Measurements from ENCODE around the gene IL19. TPM values are rescaled to one million over a fixed set of nuclear protein-coding genes. Genes with fewer than 3 reads are reported as not detected.

Gene IL19
- total and polyA plus RNA-seq, 3 donors from 2014 or later = 0.37 TPM; not detected in 2

- no peak for DNase-seq
- TF ChIP-seq POLR2A (IDR thresholded peaks at IDR 0.05) = no peak
- TF ChIP-seq, protein P1, sequence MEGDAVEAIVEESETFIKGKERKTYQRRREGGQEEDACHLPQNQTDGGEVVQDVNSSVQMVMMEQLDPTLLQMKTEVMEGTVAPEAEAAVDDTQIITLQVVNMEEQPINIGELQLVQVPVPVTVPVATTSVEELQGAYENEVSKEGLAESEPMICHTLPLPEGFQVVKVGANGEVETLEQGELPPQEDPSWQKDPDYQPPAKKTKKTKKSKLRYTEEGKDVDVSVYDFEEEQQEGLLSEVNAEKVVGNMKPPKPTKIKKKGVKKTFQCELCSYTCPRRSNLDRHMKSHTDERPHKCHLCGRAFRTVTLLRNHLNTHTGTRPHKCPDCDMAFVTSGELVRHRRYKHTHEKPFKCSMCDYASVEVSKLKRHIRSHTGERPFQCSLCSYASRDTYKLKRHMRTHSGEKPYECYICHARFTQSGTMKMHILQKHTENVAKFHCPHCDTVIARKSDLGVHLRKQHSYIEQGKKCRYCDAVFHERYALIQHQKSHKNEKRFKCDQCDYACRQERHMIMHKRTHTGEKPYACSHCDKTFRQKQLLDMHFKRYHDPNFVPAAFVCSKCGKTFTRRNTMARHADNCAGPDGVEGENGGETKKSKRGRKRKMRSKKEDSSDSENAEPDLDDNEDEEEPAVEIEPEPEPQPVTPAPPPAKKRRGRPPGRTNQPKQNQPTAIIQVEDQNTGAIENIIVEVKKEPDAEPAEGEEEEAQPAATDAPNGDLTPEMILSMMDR (IDR thresholded peaks at IDR 0.05) = no peak
- no peaks in the 10 kb centered on the region for H3K9me3 ChIP-seq
- H3K27ac ChIP-seq = no peak overlapping the region
- WGBS, 2 donors = 89% methylated on average over 6 of the region's 6 CpGs
- H3K4me3 ChIP-seq = no peak overlapping the region
- H3K36me3 ChIP-seq (ENCODE audit: low read depth, missing control alignments) = no peaks in the 10 kb centered on the region
- no peaks in the 10 kb centered on the region for H3K27me3 ChIP-seq
- intact Hi-C loops (cut with DNase I; ENCODE audit: low total_unique reads) = no loop called here
- no peaks in the 10 kb centered on the region for H3K4me1 ChIP-seq
Measured at GRCh38 chr1:206829282-206829681, 58.7 kb downstream of the IL19 start.

DNA sequence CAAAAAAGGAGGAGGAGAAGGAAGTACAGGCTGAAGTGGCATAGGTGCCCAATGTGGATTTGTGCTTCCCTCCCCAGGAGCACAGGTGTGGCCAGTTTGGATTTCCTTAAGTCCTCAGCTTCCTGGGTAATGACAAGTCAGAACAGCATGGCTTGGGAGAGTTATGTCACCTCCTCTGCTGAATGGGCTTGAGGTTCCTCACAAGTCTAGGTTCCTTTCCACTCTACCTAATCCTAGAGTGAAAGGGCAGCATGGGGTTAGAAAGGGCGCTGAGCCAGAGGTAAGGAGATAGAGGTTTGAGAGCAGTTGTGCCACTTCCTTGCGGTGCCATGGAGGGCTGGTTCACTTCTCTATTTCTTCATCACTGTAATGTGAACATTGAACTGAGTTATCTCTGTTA is 59.3 kb downstream of the IL19 start:
- no peak overlapping the region for H3K4me3 ChIP-seq
- no peak for TF ChIP-seq POLR2A (IDR thresholded peaks at IDR 0.05)
- TF ChIP-seq, protein P1 (IDR thresholded peaks at IDR 0.05) = no peak
- DNase-seq = no peak
- no peaks in the 10 kb centered on the region for H3K4me1 ChIP-seq
- no peak overlapping the region for H3K27ac ChIP-seq
- intact Hi-C loops (cut with DNase I; ENCODE audit: low total_unique reads) = no loop called here
- no peaks in the 10 kb centered on the region for H3K27me3 ChIP-seq
- H3K9me3 ChIP-seq = no peaks in the 10 kb centered on the region
- H3K36me3 ChIP-seq (ENCODE audit: low read depth, missing control alignments) = no peaks in the 10 kb centered on the region
- 92 to 93% methylated on average over 2 of the region's 2 CpGs for WGBS, 2 donors

DNA sequence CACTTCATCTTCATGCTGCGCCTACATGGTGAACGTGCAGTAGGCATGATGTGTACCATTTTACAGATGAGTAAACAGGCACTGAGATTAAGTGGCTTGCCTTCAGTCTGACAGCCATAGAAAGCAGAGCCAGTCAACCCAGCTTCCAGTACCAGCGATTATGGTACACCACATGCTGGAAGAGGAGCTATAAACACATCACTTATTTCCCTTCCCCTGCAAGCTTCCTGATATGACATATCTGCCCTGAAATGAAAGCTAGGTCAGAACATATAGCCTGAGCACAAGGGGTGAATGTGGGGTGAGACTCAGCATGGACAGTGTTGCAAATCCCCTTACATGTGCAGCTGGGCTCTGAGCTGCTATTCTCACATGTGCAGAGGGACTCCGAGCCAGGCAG is 61.1 kb downstream of the IL19 start:
- 85 to 88% methylated on average over 4 of the region's 4 CpGs for WGBS, 2 donors
- Histone ChIP-seq H3K36me3 (ENCODE audit: low read depth, missing control alignments) (no peaks in the 10 kb centered on the region), H3K9me3 (no peaks in the 10 kb centered on the region), H3K4me3 (no peak overlapping the region), H3K4me1 (no peaks in the 10 kb centered on the region), H3K27me3 (no peaks in the 10 kb centered on the region), H3K27ac (no peak overlapping the region)
- intact Hi-C loops (cut with DNase I; ENCODE audit: low total_unique reads) = no loop called here
- no peak for TF ChIP-seq POLR2A (IDR thresholded peaks at IDR 0.05)
- TF ChIP-seq, protein P1 (IDR thresholded peaks at IDR 0.05) = no peak
- no peak for DNase-seq

- Histone ChIP-seq H3K4me1 (no peaks in the 10 kb centered on the region), H3K36me3 (ENCODE audit: low read depth, missing control alignments) (no peaks in the 10 kb centered on the region), H3K27me3 (no peaks in the 10 kb centered on the region), H3K9me3 (no peaks in the 10 kb centered on the region), H3K27ac (no peak overlapping the region), H3K4me3 (no peak overlapping the region)
- no peak for DNase-seq
- intact Hi-C loops (cut with DNase I; ENCODE audit: low total_unique reads) = no loop called here
- 52% methylated on average over 2 of the region's 2 CpGs for WGBS, 2 donors
- TF ChIP-seq, protein P1 (IDR thresholded peaks at IDR 0.05) = no peak
- TF ChIP-seq POLR2A (IDR thresholded peaks at IDR 0.05) = no peak
Measured at GRCh38 chr1:206832352-206832880, 61.8 kb downstream of the IL19 start.

DNA sequence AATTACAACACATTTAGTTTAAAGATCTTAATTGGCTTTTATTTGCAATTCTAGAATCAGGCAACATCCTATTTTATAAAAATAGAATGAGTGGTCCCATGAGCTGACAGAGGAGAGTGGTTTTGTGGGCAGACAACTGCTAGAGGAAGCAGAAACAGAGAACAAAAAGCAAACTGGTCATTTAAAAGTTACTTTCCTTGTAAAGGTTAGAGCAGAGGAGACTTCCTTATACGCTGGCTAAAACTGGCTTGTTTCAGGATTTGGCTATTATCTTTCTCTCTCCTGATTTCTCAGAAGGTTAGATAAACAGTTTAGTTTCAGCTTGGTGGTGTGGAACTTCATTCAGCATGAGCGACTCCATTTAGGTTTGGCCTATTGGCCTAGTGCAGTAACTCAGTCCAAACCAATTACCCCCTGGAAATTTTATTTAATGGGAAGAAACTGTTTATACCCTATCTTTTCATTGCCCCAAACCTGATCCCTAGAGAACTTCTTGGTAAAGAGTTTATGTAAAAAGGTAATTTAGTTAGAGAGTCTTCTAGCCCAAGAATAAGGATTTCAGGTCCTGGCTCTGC is 62.6 kb downstream of the IL19 start:
- intact Hi-C loops (cut with DNase I; ENCODE audit: low total_unique reads) = no loop called here
- Histone ChIP-seq H3K27me3 (no peaks in the 10 kb centered on the region), H3K4me1 (no peaks in the 10 kb centered on the region), H3K27ac (no peak overlapping the region), H3K36me3 (ENCODE audit: low read depth, missing control alignments) (no peaks in the 10 kb centered on the region), H3K4me3 (no peak overlapping the region), H3K9me3 (no peaks in the 10 kb centered on the region)
- TF ChIP-seq, protein P1 (IDR thresholded peaks at IDR 0.05) = no peak
- no peak for TF ChIP-seq POLR2A (IDR thresholded peaks at IDR 0.05)
- WGBS, 2 donors = 49 to 54% methylated on average over 2 of the region's 2 CpGs
- no peak for DNase-seq
